Left colon (tissue), 2 donors: ENCODE measurements around the gene OSBPL10. TPM values are rescaled to one million over a fixed set of nuclear protein-coding genes. Genes with fewer than 3 reads are reported as not detected.
A peak's percentile ranks its signal among the peaks of the same experiment; 100 is the strongest.
"Not testable (repeated sequence)": the region's sequence is repeated elsewhere in the genome, so short reads cannot be mapped to it uniquely, and the experiment has no call there.

Source experiments
- ATAC-seq: fragments of 200-7000 bp; cut with Tn5 transposase; one replicate; pipeline ENCODE4 v1.9.1; 2020; ENCODE audit warnings: mild to moderate bottlenecking, moderate library complexity
- DNase-seq, 2 donors: peaks; one replicate each; pipeline ENCODE4 v3.0.0-alpha.2; 2020
- intact Hi-C, 2 donors: fragments of 100-400 bp; cut with DNase I in 1 of 2; cut with micrococcal nuclease in 1 of 2; formaldehyde crosslinking; loops; one replicate each; pipeline versions ENCODE4 v1.11.2 to v1.14.0; 2022; cut with DNase I, micrococcal nuclease
- long read RNA-seq: library from polyadenylated mRNA; unstranded; transcript quantifications from one replicate; pipeline ENCODE4 v2.0.0, GENCODE V29; 2021
- total RNA-seq, 2 donors: library from RNA; stranded (reverse); fragmentation: NEBNext Ultra II Directional; extraction: Animal tissue kit (Norgen Biotek cat#: 25700); gene quantifications; one replicate each; pipeline ENCODE4 v1.2.1, GENCODE V29; 2021
- donor health status: DM: no; HTN: no; CAD: no.
- donor health status: DM: yes; HTN: yes; CAD: no.

The OSBPL10 gene
- 10 to 100 TPM; 16.2 to 19.6 TPM for total RNA-seq
- long read RNA-seq, full-length matches to known transcripts = 12 of 21 reads
- long read RNA-seq, partial matches to known transcripts = 4 of 21 reads
- long read RNA-seq, other reads (novel, unspliced or antisense) = 5 of 21 reads

- intact Hi-C loops = no loop called here
- peak; percentile 87 for ATAC-seq
- DNase-seq = peak; percentile 88 to 90
Measured at GRCh38 chr3:31981206-31982181, at the start of gene OSBPL10, which contains the start of gene ZNF860. Gene OSBPL10 (minus strand): TSS chr3:31981262. CDS start chr3:31981179, 83 bp downstream. Gene ZNF860 (plus strand): TSS chr3:31981750. CDS start chr3:31989080, 7,330 bp downstream.

DNA sequence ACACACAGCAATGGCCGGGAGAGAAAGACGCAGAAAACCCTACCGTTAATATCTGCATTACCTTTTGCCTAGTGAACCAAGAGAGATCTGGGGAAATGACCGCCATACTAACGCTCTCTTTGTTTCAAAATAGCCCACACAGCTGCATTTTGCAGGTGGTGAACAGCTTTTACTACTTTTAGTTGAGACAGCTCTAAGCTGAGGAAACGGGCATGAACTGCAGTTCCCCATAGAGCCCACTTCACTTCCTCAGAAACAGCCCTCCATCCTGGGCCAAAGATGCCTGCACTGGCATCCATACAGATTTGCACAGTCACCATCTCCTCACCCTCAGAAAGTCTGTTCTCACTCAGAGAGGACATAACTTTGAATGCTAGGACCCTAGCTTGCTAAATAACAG lies 45.5 kb upstream of the OSBPL10 start:
- ATAC-seq = no peak
- intact Hi-C loops = no loop called here
- no peak for DNase-seq

- intact Hi-C loops = no loop called here
- DNase-seq = no peak
- peak; percentile 75 for ATAC-seq
Measured at GRCh38 chr3:32022947-32023346, 41.9 kb upstream of the OSBPL10 start.

- ATAC-seq = no peak
- no peak for DNase-seq
- intact Hi-C loops = no loop called here
Measured at GRCh38 chr3:32021748-32022147, 40.7 kb upstream of the OSBPL10 start.

- no peak for DNase-seq
- intact Hi-C loops = no loop called here
- no peak for ATAC-seq
Measured at GRCh38 chr3:32021155-32021554, 40.1 kb upstream of the OSBPL10 start.

DNA sequence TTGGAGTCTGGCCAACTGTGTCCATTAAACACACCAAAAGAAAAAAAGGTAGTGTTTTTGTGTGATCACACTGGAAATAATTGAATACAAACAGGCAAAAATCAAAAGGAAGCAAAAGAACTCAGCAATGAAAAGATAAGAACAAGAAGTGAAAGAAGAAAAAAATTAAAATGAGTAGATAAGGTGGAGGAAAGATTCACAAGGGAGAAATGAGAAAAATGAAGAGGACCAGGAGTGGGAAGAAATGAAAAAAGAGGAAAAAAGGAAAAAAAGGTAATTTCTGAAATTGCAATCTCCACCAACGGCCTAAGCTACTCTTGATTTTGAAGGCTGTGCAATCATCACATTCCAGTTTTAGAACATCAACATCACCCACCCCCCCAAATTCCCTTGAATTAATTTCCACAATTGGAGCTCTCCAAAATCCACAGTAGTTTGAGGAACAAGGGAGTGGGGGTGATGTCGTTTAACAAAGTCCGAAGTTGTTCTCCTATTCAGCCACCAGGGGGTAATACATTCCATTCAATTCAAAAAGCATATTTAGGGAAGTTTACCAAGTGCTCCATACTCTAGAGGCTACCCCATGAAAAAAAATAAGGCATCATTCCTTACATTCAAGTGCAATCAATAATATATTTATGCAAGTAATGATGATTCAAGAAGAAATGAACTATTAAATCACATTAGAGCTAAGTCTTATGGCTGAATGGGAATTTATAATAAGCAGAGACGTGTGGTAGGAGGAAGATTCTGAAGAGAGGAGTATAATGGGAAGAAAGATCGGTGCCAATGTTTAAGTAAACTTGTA lies 37.9 kb upstream of the OSBPL10 start:
- peak; percentile 79 for ATAC-seq
- intact Hi-C loops = loop anchor here in 1 of 2 donors (5.0 kb wide), 1 partner anchor 123 kb away; no protein-coding TSS in a partner anchor
- no peak for DNase-seq

DNA sequence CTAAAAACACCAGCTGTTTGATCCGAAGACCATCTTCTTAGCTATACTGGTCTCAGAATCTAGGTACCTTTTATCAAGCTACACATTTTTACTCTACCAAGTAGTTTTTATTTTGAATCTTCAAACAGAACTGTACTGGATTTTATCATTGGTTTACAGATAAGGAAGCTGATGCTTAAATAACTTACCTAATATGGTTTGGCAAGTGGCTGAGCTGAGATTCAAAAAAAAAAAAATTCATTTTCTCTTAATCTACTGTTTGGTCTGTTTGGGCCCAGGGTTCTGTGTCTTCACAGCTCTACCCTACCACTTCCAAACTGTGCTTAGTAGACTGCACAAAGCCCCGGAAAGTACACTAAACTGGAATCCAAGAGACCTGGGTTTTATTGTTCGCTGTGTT lies 36.2 kb upstream of the OSBPL10 start:
- intact Hi-C loops = loop anchor here in 1 of 2 donors (5.0 kb wide), 1 partner anchor 125 kb away; no protein-coding TSS in a partner anchor
- no peak for ATAC-seq
- no peak for DNase-seq

DNA sequence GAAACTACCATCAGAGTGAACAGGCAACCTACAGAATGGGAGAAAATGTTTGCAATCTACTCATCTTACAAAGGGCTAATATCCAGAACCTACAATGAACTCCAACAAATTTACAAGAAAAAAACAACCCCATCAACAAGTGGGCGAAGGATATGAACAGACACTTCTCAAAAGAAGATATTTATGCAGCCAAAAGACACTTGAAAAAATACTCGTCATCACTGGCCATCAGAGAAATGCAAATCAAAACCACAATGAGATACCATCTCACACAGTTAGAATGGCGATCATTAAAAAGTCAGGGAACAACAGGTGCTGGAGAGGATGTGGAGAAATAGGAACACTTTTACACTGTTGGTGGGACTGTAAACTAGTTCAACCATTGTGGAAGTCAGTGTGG lies 34.6 kb upstream of the OSBPL10 start:
- intact Hi-C loops = loop anchor here in 1 of 2 donors (5.0 kb wide), 1 partner anchor 127 kb away; no protein-coding TSS in a partner anchor

DNA sequence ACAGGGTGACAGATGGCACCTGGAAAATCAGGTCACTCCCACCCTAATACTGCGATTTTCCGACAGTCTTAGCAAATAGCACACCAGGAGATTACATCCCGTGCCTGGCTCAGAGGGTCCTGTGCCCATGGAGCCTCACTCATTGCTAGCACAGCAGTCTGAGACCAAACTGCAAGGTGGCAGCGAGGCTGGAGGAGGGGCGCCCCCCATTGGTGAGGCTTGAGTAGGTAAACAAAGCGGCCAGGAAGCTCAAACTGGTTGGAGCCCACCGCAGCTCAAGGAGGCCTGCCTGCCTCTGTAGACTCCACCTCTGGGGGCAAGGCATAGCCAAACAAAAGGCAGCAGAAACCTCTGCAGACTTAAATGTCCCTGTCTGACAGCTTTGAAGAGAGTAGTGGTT lies 29.6 kb upstream of the OSBPL10 start:
- ATAC-seq, intact Hi-C loops, DNase-seq: not testable (repeated sequence)

More for the DNA sequence above, 34.6 kb upstream of the OSBPL10 start:
- not testable (repeated sequence) for DNase-seq, ATAC-seq

DNA sequence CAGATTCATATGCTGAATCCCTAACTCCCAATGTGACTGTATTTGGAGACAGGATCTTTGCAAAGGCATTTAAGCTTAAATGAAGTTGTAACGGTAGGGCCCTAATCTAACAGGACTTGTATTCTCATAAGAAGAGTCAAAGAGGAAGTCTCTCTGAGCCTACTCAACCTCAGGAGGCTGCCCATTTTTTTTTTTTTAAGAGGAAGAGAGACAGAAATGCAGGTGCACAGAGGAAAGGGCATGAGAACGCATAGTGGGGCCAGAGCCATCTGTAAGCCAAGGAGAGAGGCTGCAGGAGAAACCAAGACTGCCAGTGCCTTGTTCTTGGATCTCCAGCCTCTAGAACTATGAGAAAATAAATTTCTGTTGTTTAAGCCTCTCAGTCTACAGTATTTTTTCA lies 28.9 kb upstream of the OSBPL10 start:
- ATAC-seq = no peak
- intact Hi-C loops = no loop called here
- DNase-seq = no peak

- ATAC-seq = no peak
- DNase-seq = no peak
- intact Hi-C loops = no loop called here
Measured at GRCh38 chr3:32009101-32009500, 28.0 kb upstream of the OSBPL10 start.

GRCh38 chr3:32004113-32004765 lies 23.2 kb upstream of the OSBPL10 start:
- intact Hi-C loops = no loop called here
- ATAC-seq (peak; percentile 44), DNase-seq (no peak)

DNA sequence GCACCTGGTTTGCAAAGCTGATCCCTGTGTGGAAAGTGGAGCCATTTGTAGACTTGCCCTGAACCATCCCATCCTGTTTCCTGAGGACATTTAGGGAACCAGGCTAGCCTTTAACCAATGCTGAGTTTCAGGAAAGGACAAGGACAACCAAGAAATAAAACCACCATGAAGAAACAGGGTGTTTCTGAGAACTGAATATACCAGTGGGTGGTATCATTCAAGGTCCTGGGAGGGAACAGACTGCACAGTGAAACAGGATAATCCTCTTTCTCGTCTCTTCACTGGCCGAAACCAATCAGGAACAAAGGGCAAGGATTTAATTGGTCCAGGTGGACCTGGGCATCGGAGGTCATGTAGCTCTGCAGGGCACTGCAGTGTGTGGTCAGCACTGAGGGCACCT lies 22.3 kb upstream of the OSBPL10 start:
- DNase-seq (no peak), ATAC-seq (no peak)
- intact Hi-C loops = no loop called here

- ATAC-seq (no peak), DNase-seq (no peak)
- intact Hi-C loops = no loop called here
Measured at GRCh38 chr3:32002561-32003368, 21.7 kb upstream of the OSBPL10 start.

DNA sequence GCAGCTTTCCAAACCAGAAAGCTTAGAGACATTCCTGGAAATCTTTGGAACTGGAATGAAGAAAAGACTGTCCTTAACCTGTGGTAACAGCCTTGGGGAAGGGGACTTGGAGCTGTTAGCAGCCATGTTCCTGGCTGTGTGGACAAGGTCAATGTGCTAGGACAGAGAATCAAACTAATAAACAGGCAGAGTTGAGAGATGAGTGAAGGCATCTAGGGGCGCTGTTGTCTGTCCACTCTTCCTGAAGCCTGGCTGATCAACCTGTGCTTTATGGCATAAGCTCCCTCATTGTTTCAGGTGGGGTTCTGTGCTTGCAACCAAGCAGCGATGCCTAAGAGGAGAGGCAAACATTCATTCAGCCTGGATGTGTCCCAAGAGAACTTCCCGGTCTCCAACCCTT lies 19.8 kb upstream of the OSBPL10 start:
- no peak for DNase-seq
- no peak for ATAC-seq
- intact Hi-C loops = no loop called here

DNA sequence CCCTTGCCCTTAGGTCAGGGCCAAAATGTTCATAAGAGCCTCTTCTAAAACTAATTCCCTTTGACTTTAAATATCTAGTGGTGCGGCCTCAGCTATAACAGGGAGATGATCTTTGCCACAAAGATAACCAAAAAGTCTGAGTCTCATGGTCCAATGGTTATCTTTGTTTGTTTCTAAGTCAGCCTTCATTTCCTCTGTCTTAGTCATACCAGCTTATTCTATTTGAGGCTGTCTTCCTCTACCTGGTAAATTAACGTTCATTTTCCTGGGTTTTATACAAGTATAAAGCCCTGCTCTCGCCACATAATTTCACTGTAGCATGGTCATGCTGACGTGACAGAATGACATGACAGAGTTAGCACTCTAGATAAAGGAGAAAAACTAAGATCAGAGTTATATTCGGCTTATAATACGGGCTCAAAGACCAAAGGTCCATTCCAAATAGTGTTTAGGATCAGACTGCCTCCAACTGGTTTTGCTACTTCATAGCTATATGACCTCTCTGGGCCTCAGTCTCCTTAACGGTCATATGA lies 18.9 kb upstream of the OSBPL10 start:
- intact Hi-C loops = no loop called here
- DNase-seq = no peak
- no peak for ATAC-seq

DNA sequence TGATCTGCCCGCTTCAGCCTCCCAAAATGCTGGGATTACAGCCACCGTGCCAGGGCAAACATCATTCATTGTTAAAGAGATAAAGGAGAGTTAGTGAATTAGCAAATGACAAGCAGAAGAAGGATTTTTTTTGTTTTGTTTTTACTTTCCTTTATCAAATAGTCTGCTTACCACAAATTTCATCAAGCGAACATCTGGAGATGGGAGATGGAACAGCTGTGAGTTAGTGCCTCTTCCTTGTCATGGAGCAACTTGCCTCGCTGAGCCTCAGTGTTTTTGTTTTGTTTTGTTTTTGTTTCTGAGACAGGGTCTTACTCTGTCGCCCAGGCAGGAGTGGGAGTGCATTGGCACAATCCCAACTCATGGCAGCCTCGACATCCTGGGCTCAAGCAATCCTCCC lies 16.4 kb upstream of the OSBPL10 start:
- intact Hi-C loops = no loop called here
- ATAC-seq = no peak
- DNase-seq = no peak

DNA sequence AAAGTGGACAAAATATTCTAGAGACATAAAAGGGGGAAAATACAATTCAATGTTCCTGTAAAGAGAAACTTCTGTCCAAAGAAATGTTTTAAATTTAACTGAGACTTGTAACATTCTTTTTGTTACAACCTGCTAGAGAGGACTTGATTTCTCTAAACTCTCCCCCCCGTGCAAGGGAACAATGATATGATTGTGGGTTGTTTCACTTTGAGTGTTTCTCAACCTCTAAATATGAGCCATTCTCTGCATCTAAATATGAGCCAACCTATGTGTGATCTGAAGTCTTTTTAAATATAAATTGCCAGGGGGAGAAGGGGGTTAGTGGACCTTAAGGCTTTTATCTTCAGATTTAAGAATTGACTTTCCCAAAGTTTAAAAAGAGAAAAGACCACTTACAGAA lies 15.1 kb upstream of the OSBPL10 start:
- intact Hi-C loops = no loop called here
- ATAC-seq = no peak
- no peak for DNase-seq
